ENCODE data around the gene GNE. TPM values are rescaled to one million over a fixed set of nuclear protein-coding genes. Genes with fewer than 3 reads are reported as not detected.
A peak's percentile ranks its signal among the peaks of the same experiment; 100 is the strongest.
"Not testable (repeated sequence)": the region's sequence is repeated elsewhere in the genome, so short reads cannot be mapped to it uniquely, and the experiment has no call there.

GNE gene
- total RNA-seq, 2 donors from 2014 or later: 20.2 to 21.2 TPM

- peaks cover 0 to 40% of the 10 kb centered on the region in 2 donors for H3K4me1 ChIP-seq
- no peaks in the 10 kb centered on the region for H3K9me3 ChIP-seq
Measured at GRCh38 chr9:36190388-36191289, 67.6 kb downstream of the GNE start, which contains the start of gene CLTA. CLTA (plus strand) TSS chr9:36190921; CDS start chr9:36191057, 136 bp downstream.

DNA sequence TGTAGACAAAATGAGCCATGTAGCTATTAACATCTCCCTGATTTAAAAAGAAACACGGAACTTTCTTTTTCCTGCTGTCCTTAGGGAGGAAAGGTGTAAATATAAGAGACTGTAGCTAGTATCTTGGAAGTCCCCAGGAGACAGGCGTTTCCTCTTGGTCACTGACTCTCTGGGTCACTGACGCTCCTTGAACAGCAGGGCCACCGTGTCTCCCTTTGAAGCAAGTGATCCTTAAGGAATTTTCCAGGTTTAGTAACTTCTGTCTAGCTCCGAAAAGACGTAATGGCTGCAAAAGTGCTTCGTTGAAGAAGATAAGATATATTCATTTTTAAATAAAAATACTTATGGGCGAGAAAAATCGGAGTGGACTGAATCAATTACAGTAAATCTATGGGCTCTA lies 68.3 kb downstream of the GNE start:
- no peaks in the 10 kb centered on the region for H3K9me3 ChIP-seq
- H3K36me3 ChIP-seq: no peaks in the 10 kb centered on the region
- peak overlapping the region; percentile 85 to 98 for H3K4me3 ChIP-seq
- no peak for DNase-seq (ENCODE audit: low spot score)
- H3K4me1 ChIP-seq: peaks cover 0 to 40% of the 10 kb centered on the region in 2 donors
- H3K27ac ChIP-seq: peak overlapping the region; percentile 85 to 91
- TF ChIP-seq, protein P1, sequence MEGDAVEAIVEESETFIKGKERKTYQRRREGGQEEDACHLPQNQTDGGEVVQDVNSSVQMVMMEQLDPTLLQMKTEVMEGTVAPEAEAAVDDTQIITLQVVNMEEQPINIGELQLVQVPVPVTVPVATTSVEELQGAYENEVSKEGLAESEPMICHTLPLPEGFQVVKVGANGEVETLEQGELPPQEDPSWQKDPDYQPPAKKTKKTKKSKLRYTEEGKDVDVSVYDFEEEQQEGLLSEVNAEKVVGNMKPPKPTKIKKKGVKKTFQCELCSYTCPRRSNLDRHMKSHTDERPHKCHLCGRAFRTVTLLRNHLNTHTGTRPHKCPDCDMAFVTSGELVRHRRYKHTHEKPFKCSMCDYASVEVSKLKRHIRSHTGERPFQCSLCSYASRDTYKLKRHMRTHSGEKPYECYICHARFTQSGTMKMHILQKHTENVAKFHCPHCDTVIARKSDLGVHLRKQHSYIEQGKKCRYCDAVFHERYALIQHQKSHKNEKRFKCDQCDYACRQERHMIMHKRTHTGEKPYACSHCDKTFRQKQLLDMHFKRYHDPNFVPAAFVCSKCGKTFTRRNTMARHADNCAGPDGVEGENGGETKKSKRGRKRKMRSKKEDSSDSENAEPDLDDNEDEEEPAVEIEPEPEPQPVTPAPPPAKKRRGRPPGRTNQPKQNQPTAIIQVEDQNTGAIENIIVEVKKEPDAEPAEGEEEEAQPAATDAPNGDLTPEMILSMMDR (IDR thresholded peaks at IDR 0.05): no peak
- no peaks in the 10 kb centered on the region for H3K27me3 ChIP-seq

More at GRCh38 chr9:36190388-36191289, 67.6 kb downstream of the GNE start, which contains the start of gene CLTA:
- DNase-seq (ENCODE audit: low spot score): peak; percentile 99
- Histone ChIP-seq H3K36me3 (no peaks in the 10 kb centered on the region), H3K27me3 (no peaks in the 10 kb centered on the region), H3K27ac (peak within 1 kb of the TSS; percentile 85 to 91), H3K4me3 (peak within 1 kb of the TSS; percentile 85 to 98)
- TF ChIP-seq, protein P1 (IDR thresholded peaks at IDR 0.05): peak; percentile 28 to 65

- Histone ChIP-seq H3K4me3 (no peak overlapping the region), H3K27ac (no peak overlapping the region), H3K9me3 (no peaks in the 10 kb centered on the region), H3K27me3 (no peaks in the 10 kb centered on the region), H3K36me3 (no peaks in the 10 kb centered on the region), H3K4me1 (peaks cover 0 to 25% of the 10 kb centered on the region in 2 donors)
- TF ChIP-seq, protein P1 (IDR thresholded peaks at IDR 0.05): no peak
- DNase-seq (ENCODE audit: low spot score): no peak
Measured at GRCh38 chr9:36188212-36188611, 70.0 kb downstream of the GNE start.

GRCh38 chr9:36187414-36187813 lies 70.8 kb downstream of the GNE start:
- no peaks in the 10 kb centered on the region for H3K36me3 ChIP-seq
- TF ChIP-seq, protein P1 (IDR thresholded peaks at IDR 0.05): no peak
- H3K27ac ChIP-seq: no peak overlapping the region
- DNase-seq (ENCODE audit: low spot score): no peak
- peaks cover 0 to 17% of the 10 kb centered on the region in 2 donors for H3K4me1 ChIP-seq
- no peaks in the 10 kb centered on the region for H3K27me3 ChIP-seq
- no peaks in the 10 kb centered on the region for H3K9me3 ChIP-seq
- H3K4me3 ChIP-seq: no peak overlapping the region

- H3K9me3 ChIP-seq; H3K4me1 ChIP-seq; DNase-seq (ENCODE audit: low spot score); H3K4me3 ChIP-seq; H3K27ac ChIP-seq; H3K27me3 ChIP-seq; H3K36me3 ChIP-seq: not testable (repeated sequence)
Measured at GRCh38 chr9:36180243-36180642, 78.0 kb downstream of the GNE start.

DNA sequence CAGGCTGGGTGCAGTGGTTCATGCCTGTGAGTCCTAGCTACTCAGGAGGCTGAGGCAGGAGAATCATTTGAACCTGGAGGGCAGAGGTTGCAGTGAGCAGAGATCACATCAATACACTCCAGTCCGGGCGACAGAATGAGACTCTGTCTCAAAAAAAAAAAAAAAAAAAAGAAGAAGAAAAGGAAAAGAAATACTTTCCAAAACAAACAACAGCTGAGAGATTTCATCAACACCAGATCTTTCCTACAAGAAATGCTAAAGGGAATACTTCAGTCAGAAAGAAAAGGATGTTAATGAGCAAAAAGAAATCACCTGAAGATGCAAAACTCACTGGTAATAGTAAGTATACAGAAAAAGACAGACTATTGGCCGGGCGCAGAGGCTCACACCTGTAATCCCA lies 80.7 kb downstream of the GNE start:
- Histone ChIP-seq H3K36me3 (no peaks in the 10 kb centered on the region), H3K27me3 (no peaks in the 10 kb centered on the region), H3K27ac (no peak overlapping the region), H3K9me3 (no peaks in the 10 kb centered on the region), H3K4me3 (no peak overlapping the region), H3K4me1 (no peaks in the 10 kb centered on the region)
- TF ChIP-seq, protein P1 (IDR thresholded peaks at IDR 0.05): no peak
- peak; percentile 23 for DNase-seq (ENCODE audit: low spot score)

DNA sequence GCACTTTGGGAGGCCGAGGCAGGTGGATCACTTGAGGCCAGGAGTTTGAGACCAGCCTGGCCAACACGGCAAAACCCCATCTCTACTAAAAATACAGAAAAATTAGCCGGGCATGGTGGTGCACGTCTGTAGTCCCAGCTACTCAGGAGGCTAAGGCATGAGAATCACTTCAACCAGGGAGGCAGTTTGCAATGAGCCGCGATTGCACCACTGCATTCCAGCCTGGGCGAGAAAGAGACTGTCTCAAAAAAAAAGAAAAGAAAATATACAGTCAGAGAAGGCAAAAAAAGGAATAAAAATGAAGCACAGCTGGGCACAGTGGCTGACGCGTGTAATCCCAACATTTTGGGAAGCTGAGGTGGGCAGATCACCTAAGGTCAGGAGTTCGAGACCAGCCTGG lies 81.8 kb downstream of the GNE start:
- H3K9me3 ChIP-seq; H3K4me1 ChIP-seq; H3K36me3 ChIP-seq; H3K27me3 ChIP-seq; H3K4me3 ChIP-seq; H3K27ac ChIP-seq; DNase-seq (ENCODE audit: low spot score): not testable (repeated sequence)

DNA sequence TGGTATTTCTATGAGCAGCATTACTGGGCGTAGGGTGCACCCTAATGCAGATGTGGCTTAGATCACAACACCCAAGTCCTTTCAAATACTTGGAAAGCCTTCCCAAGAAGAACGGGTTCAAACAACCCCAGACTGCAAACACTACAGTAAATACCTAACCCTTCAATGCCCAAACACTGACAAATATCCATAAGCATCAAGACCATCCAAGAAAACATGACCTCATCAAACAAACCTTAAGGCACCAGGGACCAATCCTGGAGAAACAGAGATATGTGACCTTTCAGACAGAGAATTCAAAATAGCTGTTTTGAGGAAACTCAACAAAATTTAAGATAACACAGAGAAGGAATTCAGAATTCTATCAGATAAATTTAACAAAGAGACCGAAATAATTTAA lies 83.0 kb downstream of the GNE start:
- H3K27ac ChIP-seq; DNase-seq (ENCODE audit: low spot score); H3K27me3 ChIP-seq; H3K4me3 ChIP-seq; H3K9me3 ChIP-seq; H3K4me1 ChIP-seq; H3K36me3 ChIP-seq: not testable (repeated sequence)

Measured in right atrium auricular region (tissue), 2 donors.